Heart left ventricle (tissue), 16 donors: ENCODE data around the gene DHX16. TPM values are rescaled to one million over a fixed set of nuclear protein-coding genes. Genes with fewer than 3 reads are reported as not detected.

Source experiments
- ATAC-seq, 4 donors: fragments of 200-7000 bp; cut with Tn5 transposase; one replicate each; pipeline ENCODE4 v1.9.1; 2020 to 2022; ENCODE audit warnings: moderate library complexity in 4 of 4, mild to moderate bottlenecking in 3 of 4, moderate number of reproducible peaks in 1 of 4
- DNase-seq, 5 donors: peaks; one replicate each; pipeline ENCODE4 v3.0.0-alpha.2; 2020
- H3K27ac ChIP-seq, 12 donors: fragments of 200-600 bp; sonication (generic) in 4 of 12; one replicate each; pipeline versions ENCODE4 v1.5.0 to v1.8.0; 2016 to 2022; ENCODE audit warnings: mild to moderate bottlenecking in 2 of 12
- H3K27me3 ChIP-seq, 9 donors: fragments of 200-600 bp; sonication (generic) in 2 of 9; one replicate each; pipeline versions ENCODE4 v1.5.1 to v1.8.0; 2016 to 2022; ENCODE audit warnings: mild to moderate bottlenecking in 3 of 9
- H3K36me3 ChIP-seq, 9 donors: fragments of 200-600 bp; sonication (generic) in 2 of 9; one replicate each; pipeline versions ENCODE4 v1.5.0 to v1.8.0; 2018 to 2022; ENCODE audit warnings: mild to moderate bottlenecking in 2 of 9
- H3K4me1 ChIP-seq, 12 donors: fragments of 200-600 bp; sonication (generic) in 4 of 12; one replicate each; pipeline versions ENCODE4 v1.5.0 to v1.8.0; 2016 to 2022; ENCODE audit warnings: mild to moderate bottlenecking in 3 of 12
- H3K4me3 ChIP-seq, 12 donors: fragments of 200-600 bp; sonication (generic) in 4 of 12; one replicate each; pipeline versions ENCODE4 v1.5.0 to v1.8.0; 2017 to 2022; ENCODE audit warnings: mild to moderate bottlenecking in 9 of 12, moderate library complexity in 4 of 12
- H3K9me3 ChIP-seq, 12 donors: fragments of 200-600 bp; sonication (generic) in 4 of 12; one replicate each; pipeline versions ENCODE4 v1.5.0 to v1.8.0; 2016 to 2022; ENCODE audit warnings: mild to moderate bottlenecking in 1 of 12
- CTCF ChIP-seq, 12 donors: fragments of 200-600 bp; sonication (generic) in 4 of 12; IDR thresholded peaks; one replicate each; pipeline versions ENCODE4 v1.5.0 to v1.8.0; 2018 to 2022; ENCODE audit warnings: antibody characterized with exemption in 12 of 12, mild to moderate bottlenecking in 5 of 12
- POLR2A ChIP-seq, 2 donors: fragments of 450-650 bp; IDR thresholded peaks; one replicate each; pipeline ENCODE4 v1.6.1; 2017; ENCODE audit warnings: antibody characterized with exemption in 2 of 2, mild to moderate bottlenecking in 2 of 2, moderate library complexity in 2 of 2
- WGBS, 4 donors: extraction: QIAGEN DNeasy Blood & Tissue Kit in 2 of 4; methylation state at CpG; one replicate each; pipeline versions ENCODE4 v1.1.5 to v1.1.7; 2013 to 2018; 5-methylcytosine and 5-hydroxymethylcytosine counted together
- intact Hi-C, 10 donors: fragments of 100-400 bp; cut with DNase I; formaldehyde crosslinking; loops; one replicate each; pipeline versions ENCODE4 v1.11.1 to v1.14.2; 2022
- polyA plus RNA-seq, 2 donors: library from polyadenylated mRNA; stranded (reverse); fragments of 200-250 nt; gene quantifications; one replicate each; pipeline ENCODE4 v1.2.3, GENCODE V29; 2013
- total RNA-seq, 9 donors: library from RNA; depleted of rRNA in 2 of 9; stranded (reverse); fragments of >200 nt in 2 of 9; fragmentation: NEBNext Ultra II Directional in 3 of 9; extraction: Animal tissue kit (Norgen Biotek cat#: 25700) in 3 of 9; gene quantifications; one replicate each; pipeline versions ENCODE4 v1.1.0 to v1.2.4, GENCODE V29; 2016 to 2023
- donor health status: ischemic (EF 13 %, LVEDD 7.1; RV severe dilation, severe dysfunction).
- donor health status: healthy with polysubstance abuse.
- donor health status: DM: no; HTN: yes; CAD: no.
- donor health status: DM: no; HTN: no; CAD: no.
- donor health status: ischemic (EF 25% LVEDD 6.9; RV normal size, moderate dysfunction).
- donor health status: ischemic (EF 25% LVEDD 5.7; RV mildly dilated, moderate dysfunction).
- donor health status: healthy.
- donor health status: DM: yes; HTN: yes; CAD: no.
- donor health status: ischemic (EF 35%, LVEDD 5.7; RV mildly dilated, moderate dysfunction).
- donor health status: nonischemic (EF 11% LVEDD 7.7; RV severe dilation, severe dysfunction).
- donor health status: DM: yes; HTN: yes; CAD: no.
- donor health status: PGD.
- donor health status: ischemic (EF 29% LVEDD 5.4; RV normal size, mild dysfunction).
- donor health status: nonischemic (EF 23%, LVEDD 6.1; RV moderate dilation, normal function).

The DHX16 gene
- total and polyA plus RNA-seq, 11 donors: 16.1 to 39.4 (median 21.0) TPM

- intact Hi-C loops: no loop called here
- 43 to 52% (median 50%) methylated on average over 4 of the region's 4 CpGs for WGBS, 4 donors
- Histone ChIP-seq H3K27ac (peak overlapping the region in 2 of 12 donors; percentile 12 to 13), H3K9me3 (no peaks in the 10 kb centered on the region), H3K27me3 (no peaks in the 10 kb centered on the region), H3K36me3 (peaks cover 0 to 55% (median 17%) of the 10 kb centered on the region in 9 donors), H3K4me3 (no peak overlapping the region), H3K4me1 (peaks cover 0 to 10% (median 4%) of the 10 kb centered on the region in 12 donors)
- ATAC-seq: peak in 3 of 4 donors; percentile 67 to 87 (median 83)
- TF ChIP-seq POLR2A (IDR thresholded peaks at IDR 0.05): no peak
- no peak for TF ChIP-seq CTCF (IDR thresholded peaks at IDR 0.05)
- peak in 1 of 5 donors; percentile 61 for DNase-seq
These were observed 27.5 kb upstream of the DHX16 start for GRCh38 chr6:30700340-30700739.

- Histone ChIP-seq H3K4me3 (no peak overlapping the region), H3K27ac (no peak overlapping the region), H3K4me1 (peaks cover 0 to 12% (median 5%) of the 10 kb centered on the region in 12 donors), H3K36me3 (peaks cover 0 to 24% (median 4%) of the 10 kb centered on the region in 9 donors), H3K27me3 (no peaks in the 10 kb centered on the region), H3K9me3 (no peaks in the 10 kb centered on the region)
- TF ChIP-seq POLR2A (IDR thresholded peaks at IDR 0.05) (no peak), CTCF (IDR thresholded peaks at IDR 0.05) (no peak)
- intact Hi-C loops: no loop called here
- WGBS, 4 donors: 88 to 98% (median 95%) methylated on average over 5 of the region's 5 CpGs
- ATAC-seq: no peak
- DNase-seq: no peak
These were observed 23.6 kb upstream of the DHX16 start for GRCh38 chr6:30696432-30696831.

- H3K9me3 ChIP-seq: no peaks in the 10 kb centered on the region
- intact Hi-C loops: loop anchor here in 4 of 10 donors (1.0 to 2.0 kb wide), 3 partner anchors 23 to 27 kb away; partner anchors contain the start of gene MDC1 (in 2 of the 4)
- WGBS, 4 donors: 14 to 23% (median 18%) methylated on average over 8 of the region's 8 CpGs
- peaks cover 4 to 40% (median 33%) of the 10 kb centered on the region in 12 donors for H3K4me1 ChIP-seq
- H3K4me3 ChIP-seq: peak overlapping the region in 11 of 12 donors; percentile 45 to 76 (median 65)
- no peaks in the 10 kb centered on the region for H3K27me3 ChIP-seq
- ATAC-seq (no peak), DNase-seq (no peak)
- TF ChIP-seq POLR2A (IDR thresholded peaks at IDR 0.05) (no peak), CTCF (IDR thresholded peaks at IDR 0.05) (no peak)
- peak overlapping the region in 11 of 12 donors; percentile 63 to 100 (median 97) for H3K27ac ChIP-seq
- H3K36me3 ChIP-seq: no peaks in the 10 kb centered on the region
These were observed 18.5 kb upstream of the DHX16 start for GRCh38 chr6:30691208-30691847.

GRCh38 chr6:30690403-30691207 is 17.8 kb upstream of the DHX16 start, which contains the start of gene NRM:
NRM (minus strand) TSS chr6:30690984; CDS start chr6:30690974, 10 bp downstream.
- Histone ChIP-seq H3K4me1 (peaks cover 4 to 44% (median 36%) of the 10 kb centered on the region in 12 donors), H3K9me3 (no peaks in the 10 kb centered on the region), H3K27ac (peak within 1 kb of the TSS in 11 of 12 donors; percentile 74 to 100 (median 97)), H3K27me3 (no peaks in the 10 kb centered on the region), H3K36me3 (peaks cover 0 to 3% (median 0%) of the 10 kb centered on the region in 9 donors), H3K4me3 (peak within 1 kb of the TSS; percentile 34 to 76 (median 64))
- DNase-seq: peak; percentile 90 to 95 (median 91)
- WGBS, 4 donors: 0 to 1% (median 1%) methylated on average over 33 to 40 of the region's 40 CpGs
- intact Hi-C loops: loop anchor here in 4 of 10 donors (1.0 to 2.0 kb wide), 3 partner anchors 24 to 28 kb away; partner anchors contain the start of gene MDC1 (in 2 of the 4)
- peak; percentile 41 to 76 (median 72) for ATAC-seq
- peak in 1 of 2 donors; percentile 32 for TF ChIP-seq POLR2A (IDR thresholded peaks at IDR 0.05)
- no peak for TF ChIP-seq CTCF (IDR thresholded peaks at IDR 0.05)
